Measurements from ENCODE around the gene MED20.

DNA sequence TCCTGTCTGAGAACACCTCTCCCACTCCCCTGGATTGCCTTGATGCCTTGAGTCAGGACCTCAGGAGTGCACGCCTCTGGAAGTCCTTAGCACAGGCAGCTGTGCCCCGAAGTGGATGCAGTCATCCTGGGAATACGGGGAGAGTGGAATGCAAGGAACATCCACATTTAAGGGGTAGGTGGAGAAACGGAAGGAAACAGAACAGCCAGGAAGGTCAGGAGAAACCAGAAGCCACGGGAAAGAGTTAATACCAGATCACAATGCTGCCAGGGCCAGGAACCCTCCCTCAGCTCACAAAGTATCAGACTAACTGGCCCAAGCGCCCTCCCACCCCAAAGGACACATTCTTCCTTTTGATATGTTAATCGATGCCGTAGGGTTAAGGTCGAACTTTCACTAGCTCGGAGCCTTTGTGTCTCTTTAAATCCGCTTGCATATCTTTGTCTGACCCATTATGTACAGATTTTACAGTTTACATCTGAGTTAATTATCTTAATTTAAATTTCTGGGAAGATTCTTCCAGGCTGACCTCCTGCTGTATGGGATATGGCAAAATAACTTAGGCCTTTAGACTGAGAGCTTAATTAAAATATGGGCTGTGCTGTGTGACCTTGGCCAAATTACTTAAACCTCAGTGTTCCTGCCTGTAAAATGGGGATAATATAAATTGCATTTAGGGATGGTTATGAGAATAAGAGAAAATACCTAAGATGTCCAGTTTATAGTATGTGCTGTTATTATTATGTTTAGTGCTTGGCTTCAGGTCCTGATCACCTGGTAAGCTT lies 44.7 kb upstream of the MED20 start:
- TF ChIP-seq, protein P1, sequence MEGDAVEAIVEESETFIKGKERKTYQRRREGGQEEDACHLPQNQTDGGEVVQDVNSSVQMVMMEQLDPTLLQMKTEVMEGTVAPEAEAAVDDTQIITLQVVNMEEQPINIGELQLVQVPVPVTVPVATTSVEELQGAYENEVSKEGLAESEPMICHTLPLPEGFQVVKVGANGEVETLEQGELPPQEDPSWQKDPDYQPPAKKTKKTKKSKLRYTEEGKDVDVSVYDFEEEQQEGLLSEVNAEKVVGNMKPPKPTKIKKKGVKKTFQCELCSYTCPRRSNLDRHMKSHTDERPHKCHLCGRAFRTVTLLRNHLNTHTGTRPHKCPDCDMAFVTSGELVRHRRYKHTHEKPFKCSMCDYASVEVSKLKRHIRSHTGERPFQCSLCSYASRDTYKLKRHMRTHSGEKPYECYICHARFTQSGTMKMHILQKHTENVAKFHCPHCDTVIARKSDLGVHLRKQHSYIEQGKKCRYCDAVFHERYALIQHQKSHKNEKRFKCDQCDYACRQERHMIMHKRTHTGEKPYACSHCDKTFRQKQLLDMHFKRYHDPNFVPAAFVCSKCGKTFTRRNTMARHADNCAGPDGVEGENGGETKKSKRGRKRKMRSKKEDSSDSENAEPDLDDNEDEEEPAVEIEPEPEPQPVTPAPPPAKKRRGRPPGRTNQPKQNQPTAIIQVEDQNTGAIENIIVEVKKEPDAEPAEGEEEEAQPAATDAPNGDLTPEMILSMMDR (IDR thresholded peaks at IDR 0.05): no peak
- TF ChIP-seq, protein P2, sequence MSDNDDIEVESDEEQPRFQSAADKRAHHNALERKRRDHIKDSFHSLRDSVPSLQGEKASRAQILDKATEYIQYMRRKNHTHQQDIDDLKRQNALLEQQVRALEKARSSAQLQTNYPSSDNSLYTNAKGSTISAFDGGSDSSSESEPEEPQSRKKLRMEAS (IDR thresholded peaks at IDR 0.05): no peak
- no peak for TF ChIP-seq JUN (IDR thresholded peaks at IDR 0.05)
- TF ChIP-seq POLR2A (IDR thresholded peaks at IDR 0.05; ENCODE audit: low read length): no peak
- TF ChIP-seq, protein P3, sequence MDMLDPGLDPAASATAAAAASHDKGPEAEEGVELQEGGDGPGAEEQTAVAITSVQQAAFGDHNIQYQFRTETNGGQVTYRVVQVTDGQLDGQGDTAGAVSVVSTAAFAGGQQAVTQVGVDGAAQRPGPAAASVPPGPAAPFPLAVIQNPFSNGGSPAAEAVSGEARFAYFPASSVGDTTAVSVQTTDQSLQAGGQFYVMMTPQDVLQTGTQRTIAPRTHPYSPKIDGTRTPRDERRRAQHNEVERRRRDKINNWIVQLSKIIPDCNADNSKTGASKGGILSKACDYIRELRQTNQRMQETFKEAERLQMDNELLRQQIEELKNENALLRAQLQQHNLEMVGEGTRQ (IDR thresholded peaks at IDR 0.05): no peak
- TF ChIP-seq CHD4 (IDR thresholded peaks at IDR 0.05; ENCODE audit: borderline replicate concordance): no peak
- no peak for TF ChIP-seq MAZ (IDR thresholded peaks at IDR 0.05; ENCODE audit: borderline replicate concordance, low read depth, low read length)
- no peak for TF ChIP-seq BHLHE40 (IDR thresholded peaks at IDR 0.05; ENCODE audit: low read depth, low read length)
- TF ChIP-seq, protein P4, sequence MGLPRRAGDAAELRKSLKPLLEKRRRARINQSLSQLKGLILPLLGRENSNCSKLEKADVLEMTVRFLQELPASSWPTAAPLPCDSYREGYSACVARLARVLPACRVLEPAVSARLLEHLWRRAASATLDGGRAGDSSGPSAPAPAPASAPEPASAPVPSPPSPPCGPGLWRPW (IDR thresholded peaks at IDR 0.05): no peak

Data from A549 (cell line).